ENCODE measurements around the gene GTF2H2C.
"Not testable (repeated sequence)": the region's sequence is repeated elsewhere in the genome, so short reads cannot be mapped to it uniquely, and the experiment has no call there.

GTF2H2C gene

DNA sequence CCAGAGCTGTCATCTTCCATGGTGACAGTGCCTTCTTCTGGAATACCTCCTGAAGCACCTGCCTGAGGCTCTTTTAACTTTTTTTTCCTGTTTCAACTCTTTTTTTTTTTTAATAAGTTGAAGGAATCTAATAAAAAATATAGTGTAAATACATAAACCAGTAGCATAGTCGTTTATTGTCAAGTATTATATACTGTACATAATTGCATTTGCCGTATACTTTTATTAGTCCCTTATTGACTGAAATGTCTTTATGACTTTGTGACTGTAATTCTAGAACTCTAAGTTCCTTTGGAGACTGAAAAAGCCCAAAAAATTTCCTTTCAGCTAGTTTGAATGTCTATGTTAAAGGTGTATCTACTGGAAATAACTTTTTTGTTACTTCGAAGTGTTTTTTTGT is 22.1 kb upstream of the GTF2H2C start:
- not testable (repeated sequence) for H3K4me3 Mint-ChIP-seq; H3K9me3 Mint-ChIP-seq (ENCODE audit: low read depth); H3K36me3 Mint-ChIP-seq; H3K4me1 Mint-ChIP-seq (ENCODE audit: low read depth); H3K27ac Mint-ChIP-seq; H3K27me3 Mint-ChIP-seq

DNA sequence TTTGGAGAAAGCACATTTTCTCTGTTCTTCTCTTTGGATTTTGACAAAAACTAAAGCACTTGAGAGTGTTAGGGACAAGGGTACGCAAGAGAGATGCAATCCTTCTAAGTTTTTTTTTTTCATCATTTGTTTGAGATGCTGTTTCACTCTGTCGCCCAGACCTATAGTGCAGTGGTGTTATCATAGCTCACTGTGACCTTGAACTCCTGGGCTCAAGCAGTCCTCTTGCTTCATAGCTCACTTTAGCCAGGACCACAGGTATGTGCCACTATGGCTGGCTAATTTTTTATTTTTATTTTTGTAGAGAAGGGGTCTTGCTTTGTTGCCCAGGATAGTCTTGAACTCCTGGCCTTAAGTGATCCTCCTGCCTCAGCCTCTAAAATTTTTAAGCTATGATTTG is 21.3 kb upstream of the GTF2H2C start:
- H3K9me3 Mint-ChIP-seq (ENCODE audit: low read depth); H3K36me3 Mint-ChIP-seq; H3K27ac Mint-ChIP-seq: not testable (repeated sequence)

DNA sequence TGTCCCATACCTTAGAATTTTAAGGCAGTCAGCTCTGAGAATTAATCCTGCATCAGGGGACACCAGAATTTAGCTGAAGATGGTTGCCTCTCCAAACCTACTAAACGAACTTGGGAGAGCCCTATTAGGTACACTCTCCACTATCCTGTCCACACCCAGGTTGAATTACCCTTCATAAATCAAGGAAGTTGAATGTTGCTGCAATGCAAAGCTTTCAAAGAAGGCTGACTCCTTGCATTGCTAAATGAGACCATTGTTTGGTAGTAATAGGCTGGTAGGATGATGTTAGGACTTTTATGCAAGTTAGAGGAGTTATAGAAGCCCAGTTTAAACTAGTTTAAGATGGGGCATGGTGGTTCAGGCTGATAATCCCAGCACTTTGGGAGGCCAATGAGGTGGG is 18.6 kb upstream of the GTF2H2C start:
- not testable (repeated sequence) for H3K4me3 Mint-ChIP-seq; H3K36me3 Mint-ChIP-seq; H3K27me3 Mint-ChIP-seq; H3K4me1 Mint-ChIP-seq (ENCODE audit: low read depth); H3K27ac Mint-ChIP-seq; H3K9me3 Mint-ChIP-seq (ENCODE audit: low read depth)

More for the DNA sequence above, 21.3 kb upstream of the GTF2H2C start:
- not testable (repeated sequence) for H3K4me1 Mint-ChIP-seq (ENCODE audit: low read depth); H3K4me3 Mint-ChIP-seq; H3K27me3 Mint-ChIP-seq

- not testable (repeated sequence) for H3K36me3 Mint-ChIP-seq; H3K27ac Mint-ChIP-seq; H3K4me1 Mint-ChIP-seq (ENCODE audit: low read depth); H3K4me3 Mint-ChIP-seq; H3K27me3 Mint-ChIP-seq; H3K9me3 Mint-ChIP-seq (ENCODE audit: low read depth)
Measured at GRCh38 chr5:69542838-69543618, 17.0 kb upstream of the GTF2H2C start.

- H3K4me1 Mint-ChIP-seq (ENCODE audit: low read depth); H3K27me3 Mint-ChIP-seq; H3K27ac Mint-ChIP-seq; H3K4me3 Mint-ChIP-seq; H3K9me3 Mint-ChIP-seq (ENCODE audit: low read depth); H3K36me3 Mint-ChIP-seq: not testable (repeated sequence)
Measured at GRCh38 chr5:69544602-69545001, 15.4 kb upstream of the GTF2H2C start.

DNA sequence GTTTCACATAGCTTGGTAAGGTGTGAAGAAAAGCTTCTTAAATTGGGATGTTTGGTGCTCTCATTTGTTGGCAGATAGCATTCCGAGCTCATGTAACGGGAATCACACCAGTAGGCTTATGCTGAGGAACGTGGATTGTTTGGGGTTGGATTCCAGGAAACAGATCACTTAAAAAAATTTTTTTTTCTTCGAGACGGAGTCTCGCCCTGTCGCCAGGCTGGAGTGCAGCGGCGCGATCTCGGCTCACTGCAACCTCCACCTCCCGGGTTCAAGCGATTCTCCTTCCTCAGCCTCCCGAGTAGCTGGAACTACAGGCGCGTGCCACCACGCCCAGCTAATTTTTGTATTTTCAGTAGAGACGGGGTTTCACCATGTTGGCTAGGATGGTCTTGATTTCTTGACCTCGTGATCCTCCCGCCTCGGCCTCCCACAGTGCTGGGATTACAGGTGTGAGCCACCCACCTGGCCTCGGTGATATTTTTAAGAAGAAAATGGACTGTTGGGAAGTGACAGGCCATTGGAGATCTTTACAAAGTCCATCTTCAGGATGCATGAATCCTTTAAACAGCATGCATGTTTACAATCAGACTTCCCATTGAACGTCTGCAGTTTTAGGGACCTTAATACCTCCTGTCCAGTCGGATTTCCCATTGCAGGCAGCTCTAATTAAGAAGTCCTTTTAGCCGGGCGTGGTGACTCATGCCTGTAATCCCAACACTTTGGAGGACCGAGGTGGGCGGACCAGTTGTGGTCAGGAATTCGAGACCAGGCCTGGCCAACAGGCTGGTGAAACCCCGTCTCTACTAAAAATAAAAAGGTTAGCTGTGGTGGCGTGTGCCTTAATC is 818 bp downstream of the GTF2H2C start:
- H3K27ac Mint-ChIP-seq; H3K27me3 Mint-ChIP-seq; H3K4me1 Mint-ChIP-seq (ENCODE audit: low read depth); H3K36me3 Mint-ChIP-seq; H3K9me3 Mint-ChIP-seq (ENCODE audit: low read depth): not testable (repeated sequence)
- H3K4me3 Mint-ChIP-seq: peak overlapping the region; percentile 73

GRCh38 chr5:69566172-69566571 is 6.2 kb downstream of the GTF2H2C start:
- H3K27ac Mint-ChIP-seq; H3K4me3 Mint-ChIP-seq; H3K27me3 Mint-ChIP-seq; H3K9me3 Mint-ChIP-seq (ENCODE audit: low read depth); H3K4me1 Mint-ChIP-seq (ENCODE audit: low read depth); H3K36me3 Mint-ChIP-seq: not testable (repeated sequence)

DNA sequence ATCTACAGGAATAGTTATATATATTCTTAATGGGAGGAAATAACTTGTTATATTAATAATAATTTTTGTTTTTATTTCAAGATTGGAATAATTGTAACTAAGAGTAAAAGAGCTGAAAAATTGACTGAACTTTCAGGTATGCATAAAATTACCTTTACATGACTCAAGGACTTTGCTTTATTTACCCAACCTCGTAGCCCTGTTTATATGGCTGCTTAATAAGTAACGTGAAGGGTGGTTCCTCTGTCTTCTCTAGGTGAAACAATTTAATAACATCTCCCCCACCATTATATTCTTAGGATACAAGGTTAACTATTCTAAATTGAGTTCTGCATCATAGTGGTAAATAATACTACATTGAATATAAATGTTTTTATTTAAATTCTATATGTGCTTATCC is 8.1 kb downstream of the GTF2H2C start:
- not testable (repeated sequence) for H3K27ac Mint-ChIP-seq; H3K9me3 Mint-ChIP-seq (ENCODE audit: low read depth); H3K36me3 Mint-ChIP-seq; H3K4me3 Mint-ChIP-seq; H3K4me1 Mint-ChIP-seq (ENCODE audit: low read depth); H3K27me3 Mint-ChIP-seq

- H3K36me3 Mint-ChIP-seq; H3K9me3 Mint-ChIP-seq (ENCODE audit: low read depth); H3K27me3 Mint-ChIP-seq; H3K4me1 Mint-ChIP-seq (ENCODE audit: low read depth); H3K4me3 Mint-ChIP-seq; H3K27ac Mint-ChIP-seq: not testable (repeated sequence)
Measured at GRCh38 chr5:69583356-69583755, 23.4 kb downstream of the GTF2H2C start.

GRCh38 chr5:69596114-69596840 is 36.3 kb downstream of the GTF2H2C start:
- H3K4me1 Mint-ChIP-seq (ENCODE audit: low read depth); H3K4me3 Mint-ChIP-seq; H3K36me3 Mint-ChIP-seq; H3K9me3 Mint-ChIP-seq (ENCODE audit: low read depth); H3K27me3 Mint-ChIP-seq; H3K27ac Mint-ChIP-seq: not testable (repeated sequence)

DNA sequence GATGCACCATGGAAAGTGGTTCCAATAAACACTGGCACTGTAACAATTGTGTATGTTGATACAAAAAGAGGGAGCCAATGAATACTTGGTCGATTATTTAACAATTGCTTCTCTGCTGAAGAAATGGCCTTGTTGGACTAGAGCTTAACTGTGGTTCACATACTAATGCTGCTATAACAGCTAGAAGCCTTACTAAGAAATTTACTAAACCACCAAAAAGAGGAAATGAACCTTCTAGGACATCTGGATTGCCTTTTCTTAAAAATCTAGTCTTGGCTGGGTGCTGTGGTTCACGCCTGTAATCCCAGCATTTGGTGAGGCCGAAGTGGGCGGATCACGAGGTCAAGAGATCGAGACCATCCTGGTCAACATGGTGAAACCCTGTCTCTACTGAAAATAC is 42.0 kb downstream of the GTF2H2C start:
- not testable (repeated sequence) for H3K9me3 Mint-ChIP-seq (ENCODE audit: low read depth); H3K27me3 Mint-ChIP-seq; H3K36me3 Mint-ChIP-seq; H3K27ac Mint-ChIP-seq; H3K4me3 Mint-ChIP-seq; H3K4me1 Mint-ChIP-seq (ENCODE audit: low read depth)

DNA sequence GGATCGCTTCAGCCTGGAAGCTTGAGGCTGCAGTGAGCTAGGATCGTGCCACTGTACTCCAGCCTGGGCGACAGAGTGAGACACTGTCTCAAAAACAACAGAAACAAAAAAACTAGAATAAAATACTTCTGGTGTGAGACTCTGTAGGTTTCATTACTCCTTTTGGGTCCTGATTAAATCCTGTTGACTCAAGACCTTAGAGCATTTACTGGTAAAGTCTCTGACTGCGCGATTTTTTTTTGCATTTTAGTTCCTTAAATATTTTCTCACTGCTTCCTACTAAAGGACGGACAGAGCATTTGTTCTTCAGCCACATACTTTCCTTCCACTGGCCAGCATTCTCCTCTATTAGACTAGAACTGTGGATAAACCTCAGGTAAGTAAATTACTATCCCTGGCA is 46.8 kb downstream of the GTF2H2C start:
- H3K27ac Mint-ChIP-seq; H3K27me3 Mint-ChIP-seq; H3K4me1 Mint-ChIP-seq (ENCODE audit: low read depth); H3K9me3 Mint-ChIP-seq (ENCODE audit: low read depth); H3K36me3 Mint-ChIP-seq; H3K4me3 Mint-ChIP-seq: not testable (repeated sequence)

DNA sequence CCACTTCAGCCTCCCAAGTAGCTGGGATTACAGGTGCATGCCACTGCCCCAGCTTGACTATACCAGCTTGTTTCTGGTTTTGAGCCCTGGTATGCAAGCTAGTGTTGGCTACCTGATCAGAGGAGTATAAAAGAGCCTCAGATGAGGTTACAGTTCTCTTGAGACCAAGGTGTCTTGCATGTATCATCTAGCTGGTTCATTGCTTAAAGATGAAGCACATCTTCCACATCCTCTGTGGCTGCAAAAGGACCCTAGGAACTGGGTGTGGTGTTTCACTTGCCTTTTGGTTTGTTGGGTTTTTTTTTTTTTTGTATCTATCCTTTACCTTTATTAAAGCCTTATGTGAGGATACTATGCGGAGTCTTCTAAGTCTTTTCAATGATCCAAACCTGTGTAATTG is 47.8 kb downstream of the GTF2H2C start:
- H3K9me3 Mint-ChIP-seq (ENCODE audit: low read depth); H3K4me1 Mint-ChIP-seq (ENCODE audit: low read depth); H3K4me3 Mint-ChIP-seq; H3K27me3 Mint-ChIP-seq; H3K27ac Mint-ChIP-seq; H3K36me3 Mint-ChIP-seq: not testable (repeated sequence)

- H3K27me3 Mint-ChIP-seq; H3K4me3 Mint-ChIP-seq; H3K36me3 Mint-ChIP-seq; H3K9me3 Mint-ChIP-seq (ENCODE audit: low read depth); H3K27ac Mint-ChIP-seq; H3K4me1 Mint-ChIP-seq (ENCODE audit: low read depth): not testable (repeated sequence)
Measured at GRCh38 chr5:69608861-69609496, 49.0 kb downstream of the GTF2H2C start.

GRCh38 chr5:69614843-69615242 is 54.9 kb downstream of the GTF2H2C start:
- not testable (repeated sequence) for H3K27ac Mint-ChIP-seq; H3K9me3 Mint-ChIP-seq (ENCODE audit: low read depth); H3K27me3 Mint-ChIP-seq; H3K4me3 Mint-ChIP-seq; H3K4me1 Mint-ChIP-seq (ENCODE audit: low read depth); H3K36me3 Mint-ChIP-seq
